K562 (cell line): ENCODE data around the gene KCNMB2. TPM values are rescaled to one million over a fixed set of nuclear protein-coding genes. Genes with fewer than 3 reads are reported as not detected.

ENCODE experiments used
- ATAC-seq: fragments of 200-7000 bp; cut with Tn5 transposase; 3 replicates; pipeline ENCODE4 v1.9.1; 2020; ENCODE audit warnings: moderate library complexity
- BruUV-seq: library from RNA; stranded (reverse); fragments of 400-500 nt; replicated peaks from 2 replicates; lab custom pipeline; 2021; lab: Mats Ljungman, UMichigan
- CTCF ChIA-PET: fragments of 300-600 bp; formaldehyde crosslinking; extraction: SDS; loops from one replicate; lab custom pipeline; 2021; ENCODE audit warnings: low intra/inter-chr PET ratio; lab: Yijun Ruan, JAX
- POLR2A ChIA-PET: fragments of 300-600, 350-650 bp; sonication (Branson Sonifier 250); formaldehyde crosslinking; extraction: SDS; loops from one replicate; lab custom pipeline; 2021; ENCODE audit warnings: antibody characterized with exemption, inconsistent platforms; lab: Yijun Ruan, JAX
- DNase-seq, 4 experiments: peaks; one replicate each; pipeline versions ENCODE4 v3.0.0 to v3.0.0-alpha.2; 2011 to 2018; ENCODE audit warnings: low spot score in 3 of 4, mixed read lengths in 3 of 4; ENCODE audit errors: extremely low read depth in 1 of 4
- FAIRE-seq: peaks from 2 replicates; lab custom pipeline; 2011; peaks lifted over from hg19 to GRCh38; lab: Jason Lieb, UNC
- H2AFZ ChIP-seq: 2 replicates; pipeline ENCODE4 v1.6.0; 2011; ENCODE audit warnings: low read depth, low read length, control low read depth, inconsistent platforms
- H3K27ac ChIP-seq: fragments of 200-600 bp; 3 replicates; pipeline ENCODE4 v1.8.0; 2011; ENCODE audit warnings: low read depth, mild to moderate bottlenecking, control low read depth, inconsistent platforms, low read length, moderate library complexity, mixed read lengths; ENCODE audit errors: extremely low read depth
- H3K27me3 ChIP-seq, 2 experiments: fragments of 300-600 bp in 1 of 2; 2 replicates in 1 of 2; 3 replicates in 1 of 2; pipeline versions ENCODE4 v1.6.0 to v1.8.0; 2011; ENCODE audit warnings: inconsistent platforms in 2 of 2, low read length in 2 of 2, mild to moderate bottlenecking in 1 of 2, mixed read lengths in 1 of 2, moderate library complexity in 1 of 2; ENCODE audit not compliant: control insufficient read depth in 2 of 2, insufficient read depth in 2 of 2
- H3K36me3 ChIP-seq: fragments of 300-600 bp; 3 replicates; pipeline ENCODE4 v1.8.0; 2011; ENCODE audit warnings: mild to moderate bottlenecking, low read length, inconsistent platforms; ENCODE audit not compliant: control insufficient read depth, insufficient read depth
- H3K4me1 ChIP-seq, 2 experiments: fragments of 200-600 bp in 1 of 2; replicated peaks in 1 of 2; 2 replicates in 1 of 2; 3 replicates in 1 of 2; pipeline versions ENCODE4 v1.5.1 to v1.8.0; 2011; ENCODE audit warnings: inconsistent platforms in 2 of 2, low read length in 2 of 2, mild to moderate bottlenecking in 1 of 2, mixed read lengths in 1 of 2, moderate library complexity in 1 of 2; ENCODE audit not compliant: control insufficient read depth in 2 of 2, insufficient read depth in 2 of 2
- H3K4me2 ChIP-seq: 2 replicates; pipeline ENCODE4 v1.6.1; 2011; ENCODE audit warnings: low read length, control low read depth, inconsistent platforms, mixed read lengths; ENCODE audit not compliant: insufficient read depth
- H3K4me3 ChIP-seq: fragments of 200-600 bp; sonication (generic), shearing (Covaris generic); 2 replicates; pipeline ENCODE4 v1.5.1; 2016; ENCODE audit warnings: control low read depth, inconsistent platforms
- H3K79me2 ChIP-seq: fragments of 200-600 bp; 3 replicates; pipeline ENCODE4 v1.8.0; 2011; ENCODE audit warnings: low read length, inconsistent platforms; ENCODE audit not compliant: control insufficient read depth, insufficient read depth
- H3K9ac ChIP-seq, 2 experiments: 2 replicates each; pipeline versions ENCODE4 v1.6.0 to v1.6.1; 2011; ENCODE audit warnings: low read depth in 2 of 2, low read length in 2 of 2, control low read depth in 1 of 2, inconsistent platforms in 1 of 2, mild to moderate bottlenecking in 1 of 2, mixed read lengths in 1 of 2; ENCODE audit not compliant: insufficient read depth in 1 of 2
- H3K9me1 ChIP-seq: one replicate; pipeline ENCODE4 v1.6.0; 2011; ENCODE audit warnings: inconsistent platforms, mild to moderate bottlenecking, low read length, moderate library complexity; ENCODE audit not compliant: control insufficient read depth, insufficient read depth
- H3K9me3 ChIP-seq: replicated peaks from 2 replicates; pipeline ENCODE4 v1.5.1; 2011; ENCODE audit warnings: low read depth, low read length, inconsistent platforms; ENCODE audit not compliant: control insufficient read depth, insufficient read depth
- H4K20me1 ChIP-seq: replicated peaks from 2 replicates; pipeline ENCODE4 v1.6.1; 2011; ENCODE audit warnings: low read length, inconsistent platforms, mixed read lengths; ENCODE audit not compliant: control insufficient read depth, insufficient read depth
- CEBPG ChIP-seq, 3 experiments: fragments of 200-800 bp in 1 of 3; sonication (Bioruptor generic) in 1 of 3; sonication (generic) in 1 of 3; formaldehyde crosslinking in 1 of 3; IDR thresholded peaks in 2 of 3; conservative IDR thresholded peaks in 1 of 3; 2 replicates each; pipeline versions ENCODE4 v1.6.1 to v1.8.0; 2016 to 2022; ENCODE audit warnings: missing compliant biosample characterization in 2 of 3, missing genetic modification characterization in 2 of 3, mild to moderate bottlenecking in 1 of 3, missing genetic modification reagents in 1 of 3
- EGR1 ChIP-seq: fragments of 450-650 bp; conservative IDR thresholded peaks from 2 replicates; pipeline ENCODE4 v1.6.1; 2017; ENCODE audit warnings: mild to moderate bottlenecking
- RB1 ChIP-seq: fragments of 450-650 bp; IDR thresholded peaks from 2 replicates; pipeline ENCODE4 v1.6.1; 2017; ENCODE audit warnings: low read depth, mild to moderate bottlenecking
- SMARCE1 ChIP-seq: fragments of 450-650 bp; IDR thresholded peaks from 2 replicates; pipeline ENCODE4 v1.7.1; 2016; ENCODE audit warnings: mild to moderate bottlenecking
- ZNF184 ChIP-seq: sonication (generic); formaldehyde crosslinking; IDR thresholded peaks from 2 replicates; pipeline ENCODE4 v1.5.0; 2020; ENCODE audit warnings: missing genetic modification reagents
- WGBS: fragments of 100-300 bp; shearing (Covaris generic); methylation state at CpG from one replicate; pipeline ENCODE4 v1.1.6; 2016; ENCODE audit warnings: low coverage, mixed read lengths; ENCODE audit not compliant: insufficient coverage; ENCODE audit errors: missing lambda C conversion rate; 5-methylcytosine and 5-hydroxymethylcytosine counted together
- in situ Hi-C: fragments of 300-500 bp; cut with MboI; formaldehyde crosslinking; loops from 4 replicates; pipeline ENCODE4 v1.15.0; 2018; ENCODE audit warnings: inconsistent platforms, mixed read lengths
- intact Hi-C: fragments of 100-400 bp; cut with micrococcal nuclease; formaldehyde crosslinking; loops from 2 replicates; pipeline ENCODE4 v1.14.2; 2022
- polyA plus RNA-seq, 8 experiments: library from polyadenylated mRNA; depleted of rRNA in 4 of 8; stranded (reverse) in 5 of 8; unstranded in 3 of 8; fragments of >200 nt; fragmentation: Nextera tagmentation in 2 of 8; fragmentation: Illumina TruSeq in 1 of 8; extraction: Ambion mirVana in 2 of 8; extraction: Trizol in 1 of 8; gene quantifications; 2 replicates each; pipeline versions ENCODE4 v1.2.1 to v1.2.3, GENCODE V29; 2011 to 2014; ENCODE audit warnings: inconsistent platforms in 1 of 8, missing spikeins in 1 of 8
- total RNA-seq, 7 experiments: library from RNA; depleted of rRNA in 6 of 7; stranded (reverse); fragments of >200 nt in 6 of 7; fragmentation: Illumina TruSeq in 2 of 7; extraction: Trizol in 2 of 7; gene quantifications; 2 replicates each; pipeline versions ENCODE4 v1.2.1 to v1.2.3, GENCODE V29; 2011 to 2021; ENCODE audit warnings: low replicate concordance in 1 of 7

Gene KCNMB2
- total and polyA plus RNA-seq, 9 of the 15 experiments (the other 6 are each of a cell fraction or from before 2014, with no cell fraction given) = 0.04 to 0.15 TPM; not detected in 7

- POLR2A ChIA-PET = no interaction called here
- in situ Hi-C loops = no loop called here
- Histone ChIP-seq H3K27ac (no peak overlapping the region), H3K9ac (no peak overlapping the region)
- no peak for DNase-seq
- TF ChIP-seq SMARCE1 (no peak), RB1 (no peak), ZNF184 (CRISPR knock-in tag) (no peak), CEBPG (CRISPR knock-in tag; IDR thresholded peaks at IDR 0.05) (no peak), CEBPG (tag; conservative IDR thresholded peaks at IDR 0.05 in 1 of 2, IDR thresholded peaks at IDR 0.05 in 1 of 2) (peak in 1 of 2 experiments; percentile 70; a peak in 2 of 4 replicates), EGR1 (no peak)
- TF ChIP-seq, all 486 proteins: peak for 1
- WGBS = 2% methylated on average over 4 of the region's 4 CpGs
- H3K79me2 ChIP-seq = no peaks in the 10 kb centered on the region
- no peaks in the 10 kb centered on the region for H3K9me1 ChIP-seq
- H4K20me1 ChIP-seq = no peaks in the 10 kb centered on the region
- H3K4me1 ChIP-seq = no peaks in the 10 kb centered on the region
- H2AFZ ChIP-seq = no peak overlapping the region
- no peaks in the 10 kb centered on the region for H3K27me3 ChIP-seq
- FAIRE-seq (no peak), ATAC-seq (no peak)
- intact Hi-C loops = no loop called here
- H3K4me2 ChIP-seq = no peak overlapping the region
- H3K9me3 ChIP-seq = no peaks in the 10 kb centered on the region
- H3K36me3 ChIP-seq = no peaks in the 10 kb centered on the region
- BruUV-seq = no TSS peak
- CTCF ChIA-PET = no interaction called here
- H3K4me3 ChIP-seq = no peak overlapping the region
Observed at GRCh38 chr3:178714925-178715832, 178.9 kb downstream of the KCNMB2 start.
